Measurements from ENCODE around the gene MARVELD1.
"Not testable (repeated sequence)": the region's sequence is repeated elsewhere in the genome, so short reads cannot be mapped to it uniquely, and the experiment has no call there.

MARVELD1 gene

DNA sequence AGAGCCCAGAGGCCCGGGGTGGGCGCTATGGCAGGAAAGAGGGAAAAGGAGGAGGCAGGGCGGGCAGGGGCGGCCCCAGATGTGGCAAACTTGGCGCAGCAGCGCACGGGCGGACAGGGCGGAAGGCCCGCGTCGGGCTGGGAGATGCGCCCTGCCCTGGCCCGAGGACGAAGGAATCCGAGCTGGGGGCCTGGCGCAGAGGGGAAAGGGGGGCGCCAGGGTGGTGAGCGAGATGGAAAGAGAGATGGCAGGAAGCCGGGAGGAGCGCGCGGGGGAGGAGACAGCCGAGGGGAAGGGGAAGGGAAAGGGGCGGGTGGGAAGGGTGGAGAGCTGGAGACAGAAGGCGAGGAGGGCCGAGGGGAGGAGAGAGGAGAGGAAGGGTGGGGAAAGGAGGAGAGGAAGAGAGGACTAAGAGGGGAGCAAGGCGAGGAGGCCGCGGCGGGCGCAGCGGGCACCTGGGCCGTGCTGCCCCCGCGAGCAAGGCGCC is at the start of gene MARVELD1:
TSS of gene MARVELD1 (plus strand) at position 392 of the 487 bp plus-strand sequence. CDS start 147 bp downstream, outside the sequence.
- no peak for DNase-seq

DNA sequence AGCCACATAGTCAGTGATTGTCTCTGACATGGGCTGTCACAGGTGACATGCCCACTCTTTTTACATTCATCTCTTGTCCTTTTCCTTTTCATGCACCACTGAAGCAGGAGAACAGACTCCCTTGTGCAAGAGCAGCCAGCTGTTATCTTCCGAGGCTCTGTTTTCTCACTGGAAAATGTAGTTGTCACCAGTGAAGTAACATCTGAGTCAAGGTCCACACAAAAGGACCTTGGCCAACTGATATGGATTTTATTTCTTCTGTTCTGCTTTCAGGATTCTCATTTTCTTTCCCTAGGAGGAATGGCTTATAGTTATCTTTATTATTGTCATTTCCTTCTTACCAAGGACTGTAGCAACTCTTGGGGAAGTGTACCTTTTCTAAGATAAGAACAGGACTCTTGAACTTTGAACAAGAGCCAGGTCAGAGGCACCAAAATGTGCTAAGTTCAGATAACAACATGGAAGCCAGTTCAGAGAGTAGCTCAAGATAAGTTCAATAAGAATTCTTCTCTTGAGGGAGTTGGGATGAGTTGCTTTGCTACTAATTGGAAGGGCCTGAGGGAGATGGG is 49.2 kb upstream of the MARVELD1 start:
- DNase-seq, result no peak

DNA sequence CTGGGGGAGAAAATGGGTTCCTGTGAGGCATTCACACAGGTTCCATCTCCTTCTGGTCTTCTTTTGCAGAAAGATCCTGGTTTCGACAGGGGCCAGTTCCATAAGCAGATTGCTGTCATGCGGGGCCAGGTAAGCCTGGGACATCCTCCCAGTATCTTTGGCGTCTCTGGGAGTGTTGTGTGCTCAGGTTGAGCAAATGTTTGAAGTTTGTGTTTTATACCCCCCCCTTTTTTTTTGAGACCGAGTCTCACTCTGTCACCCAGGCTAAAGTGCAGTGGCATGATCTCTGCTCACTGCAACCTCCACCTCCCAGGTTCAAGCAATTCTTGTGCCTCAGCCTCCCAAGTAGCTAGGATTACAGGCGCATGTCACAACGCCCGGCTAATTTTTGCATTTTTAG is 46.5 kb upstream of the MARVELD1 start:
- no peak for DNase-seq

DNA sequence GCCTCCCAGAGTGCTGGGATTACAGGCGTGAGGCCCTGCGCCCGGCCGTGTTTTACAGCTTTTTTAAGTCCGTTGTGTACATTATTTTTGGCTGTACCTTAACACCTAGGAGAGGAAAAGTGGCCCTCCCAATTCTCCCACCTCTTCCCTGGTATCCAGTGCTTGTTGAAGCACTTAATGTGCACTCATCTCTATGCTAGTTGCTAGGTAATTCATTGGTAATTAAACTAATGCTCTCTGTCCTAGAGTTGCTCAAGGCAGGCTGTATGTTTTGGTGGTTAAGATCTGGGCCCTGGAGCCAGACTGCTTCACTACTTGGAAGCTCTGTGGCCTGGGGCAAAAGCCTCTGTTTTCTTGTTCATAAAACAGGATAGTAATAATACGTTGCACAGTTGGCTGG is 46.1 kb upstream of the MARVELD1 start:
- DNase-seq, result no peak

DNA sequence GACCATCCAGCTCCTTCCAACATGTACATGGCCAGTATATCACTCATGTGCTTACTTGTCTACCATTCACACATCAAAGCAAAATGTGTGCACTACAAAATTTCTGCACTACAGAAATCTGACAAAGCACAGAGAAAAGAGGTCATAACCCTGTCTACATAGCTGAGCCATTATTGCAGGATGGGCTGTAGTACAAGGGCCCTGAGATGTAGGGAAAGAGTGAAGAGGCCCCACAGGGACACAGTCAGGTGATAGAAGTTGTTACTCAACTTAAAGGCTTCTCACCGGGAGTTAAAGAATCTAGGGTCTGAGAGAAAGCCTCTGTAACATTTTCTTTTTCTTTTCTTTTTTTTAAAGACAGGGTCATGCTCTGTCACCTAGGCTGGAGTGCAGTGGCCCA is 44.0 kb upstream of the MARVELD1 start:
- no peak for DNase-seq

DNA sequence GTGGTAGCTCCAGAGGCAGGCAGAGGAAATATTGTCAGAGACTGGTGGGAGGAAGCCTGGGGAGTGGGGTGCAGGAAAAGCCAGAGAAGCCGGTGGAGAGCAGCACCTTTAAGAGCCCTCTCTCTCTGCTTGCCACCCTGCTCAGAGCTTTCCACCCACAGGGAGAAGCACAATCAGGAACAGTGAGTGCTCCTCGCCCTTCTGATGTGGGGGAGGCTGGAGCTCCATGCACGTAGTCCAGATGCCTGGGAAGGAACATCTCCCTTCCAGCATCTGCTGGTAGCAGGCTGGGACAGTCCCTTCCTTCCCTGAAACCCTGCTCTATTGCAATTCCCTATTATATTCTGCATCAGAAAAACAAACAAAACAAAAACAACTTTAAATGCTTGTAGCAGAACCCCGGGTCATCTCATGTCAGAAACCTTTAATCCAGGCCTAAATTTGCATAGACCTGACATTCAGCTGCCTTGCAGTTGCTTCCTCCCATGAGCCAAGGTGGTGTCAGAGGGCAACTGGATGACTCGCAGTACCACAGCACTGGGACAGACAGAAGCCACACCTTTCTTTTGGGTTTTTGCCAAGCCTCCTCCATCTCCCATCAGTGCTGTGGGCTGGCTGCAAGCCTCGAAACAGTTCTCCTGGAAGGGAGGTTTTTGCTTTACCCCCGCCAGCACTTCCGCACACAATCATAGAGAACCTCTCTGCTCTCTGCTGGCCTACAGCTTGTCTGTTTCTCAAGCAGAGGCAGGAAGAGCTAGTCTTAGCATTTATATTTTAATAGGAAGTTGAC is 39.6 kb upstream of the MARVELD1 start:
- no peak for DNase-seq

DNA sequence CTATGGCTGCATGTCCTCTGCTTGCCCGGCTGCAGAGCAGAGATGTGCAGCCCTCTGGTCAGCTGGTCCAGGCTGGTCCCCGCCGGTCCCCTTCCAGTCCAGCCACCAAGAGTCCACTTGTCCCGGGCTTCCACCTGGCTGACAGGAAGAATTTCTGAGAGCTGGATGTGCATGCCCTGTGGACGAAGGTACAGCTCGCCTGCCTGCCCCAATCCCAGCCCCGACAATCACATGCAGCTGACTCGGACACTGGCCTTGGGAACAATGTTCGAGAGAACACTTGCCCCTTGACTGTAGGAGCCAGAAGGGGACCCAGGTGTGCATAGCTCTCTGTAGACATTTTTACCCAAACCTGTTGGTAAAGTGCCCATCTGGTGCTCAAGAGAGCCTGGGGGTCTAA is 38.3 kb upstream of the MARVELD1 start:
- no peak for DNase-seq

DNA sequence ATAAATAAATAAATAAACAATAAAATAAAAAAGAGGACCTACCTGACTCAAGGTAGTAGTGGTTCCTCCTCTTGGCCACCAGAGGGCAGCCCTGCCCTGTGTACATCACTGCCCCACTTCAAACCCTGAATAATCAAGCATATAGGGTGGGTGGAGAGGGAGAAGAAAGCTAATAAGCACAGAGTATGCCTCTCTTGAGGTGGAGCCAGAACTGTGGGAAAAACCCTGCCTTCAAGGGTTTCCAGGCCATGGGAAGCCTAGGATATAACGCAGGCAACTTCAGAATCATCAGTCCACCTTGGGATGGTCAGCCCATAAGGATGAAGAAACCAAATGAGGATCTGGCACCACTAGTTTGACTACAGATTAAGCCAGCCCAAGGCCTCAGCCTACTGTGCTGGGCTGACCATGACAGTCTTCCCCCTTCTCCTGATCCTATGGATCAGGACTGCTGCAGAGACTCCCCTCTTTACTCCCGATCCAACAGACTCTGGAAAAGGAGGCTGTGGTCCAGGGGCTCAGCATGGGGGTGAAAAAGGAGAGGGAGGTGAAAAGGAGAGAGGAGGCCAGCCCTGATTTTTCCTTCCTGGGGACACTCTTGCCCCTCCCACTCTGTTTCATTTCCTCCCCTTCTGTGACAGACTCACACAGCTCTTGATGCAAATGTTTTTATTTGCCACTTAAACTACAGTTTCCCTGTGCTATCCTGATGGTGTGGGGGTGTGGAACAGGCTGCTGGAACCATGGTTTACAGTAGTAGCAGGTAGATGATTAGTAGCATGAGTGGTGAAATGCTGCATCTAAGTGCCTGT is 36.6 kb upstream of the MARVELD1 start:
- peak; percentile 5 for DNase-seq

DNA sequence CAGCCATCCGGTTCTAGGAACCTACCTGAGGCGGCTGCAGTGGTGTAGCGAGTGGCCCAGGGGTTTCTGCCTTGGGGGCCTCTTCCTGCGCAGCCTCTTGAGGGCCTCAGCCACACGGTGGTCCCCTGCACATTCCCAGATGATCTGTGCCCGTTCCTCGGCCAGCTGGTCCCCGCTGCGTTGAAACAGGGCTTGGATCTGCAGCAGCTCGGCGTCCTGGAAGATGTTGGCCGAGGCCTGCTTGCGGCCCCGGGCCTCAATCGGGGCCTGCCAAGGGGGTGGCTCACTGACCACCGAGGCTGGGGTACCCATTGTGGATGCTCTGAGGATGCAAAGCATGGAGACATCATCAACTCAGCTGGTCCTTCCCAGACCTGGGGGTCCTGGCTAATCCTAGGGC is 33.9 kb upstream of the MARVELD1 start:
- DNase-seq, result no peak

DNA sequence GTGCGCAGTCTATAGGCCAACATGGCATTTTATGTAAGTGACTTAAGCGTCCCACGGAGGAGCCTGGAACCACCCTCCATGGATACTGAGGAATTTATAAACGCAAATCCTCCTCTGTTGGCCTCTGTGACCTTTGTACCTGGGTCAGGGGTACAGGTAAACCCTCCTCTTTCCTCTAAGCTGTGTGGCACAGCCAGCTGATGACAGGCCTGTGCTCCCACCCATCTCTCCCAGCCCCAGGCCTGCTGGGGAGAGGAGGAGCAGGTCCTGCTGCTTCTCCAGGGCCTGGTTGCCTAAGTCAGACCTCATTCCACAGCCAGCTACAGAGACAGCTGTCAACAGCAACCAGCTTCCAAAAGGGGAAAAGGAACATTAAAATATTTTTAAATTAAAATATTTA is 31.5 kb upstream of the MARVELD1 start:
- DNase-seq, result no peak

DNA sequence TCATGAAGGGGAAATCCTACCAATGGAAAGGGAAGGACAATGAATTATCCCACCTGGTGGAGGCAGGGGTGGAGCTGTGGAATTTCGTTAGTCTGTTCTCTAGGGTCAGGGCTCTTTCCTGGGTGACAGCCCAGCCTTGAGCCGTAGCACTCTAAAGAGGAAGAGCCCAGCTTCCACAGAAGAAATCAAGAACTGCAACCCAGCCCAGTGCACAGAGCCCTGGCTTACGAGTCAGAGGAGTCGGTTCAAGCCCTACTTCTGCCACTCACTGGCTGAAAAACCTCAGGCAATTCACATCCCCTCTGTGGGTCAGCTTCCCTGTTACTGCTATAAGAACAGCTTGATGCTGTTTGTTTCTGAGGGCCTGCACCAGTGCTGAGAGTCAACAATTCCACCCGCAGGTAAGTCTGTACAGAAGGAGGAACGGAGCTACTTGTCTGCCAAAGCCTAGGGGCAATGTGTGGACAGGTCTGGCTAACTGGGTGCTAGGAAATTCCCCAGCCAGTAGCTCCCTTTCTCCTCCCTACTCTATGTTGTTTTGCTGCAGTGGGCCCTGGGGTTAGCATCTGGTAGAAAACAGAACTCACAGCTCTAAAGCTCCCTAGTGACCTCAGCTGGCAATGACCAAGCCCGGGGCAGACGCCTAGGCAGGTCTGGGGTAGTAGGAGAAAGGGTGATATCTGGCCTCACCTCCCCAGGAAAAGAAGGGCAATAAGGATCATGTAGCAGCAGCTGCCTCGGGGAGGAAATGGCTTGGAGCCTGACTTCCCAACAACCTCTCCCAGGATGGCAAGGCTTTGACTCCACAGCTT is 29.8 kb upstream of the MARVELD1 start:
- DNase-seq, result no peak

DNA sequence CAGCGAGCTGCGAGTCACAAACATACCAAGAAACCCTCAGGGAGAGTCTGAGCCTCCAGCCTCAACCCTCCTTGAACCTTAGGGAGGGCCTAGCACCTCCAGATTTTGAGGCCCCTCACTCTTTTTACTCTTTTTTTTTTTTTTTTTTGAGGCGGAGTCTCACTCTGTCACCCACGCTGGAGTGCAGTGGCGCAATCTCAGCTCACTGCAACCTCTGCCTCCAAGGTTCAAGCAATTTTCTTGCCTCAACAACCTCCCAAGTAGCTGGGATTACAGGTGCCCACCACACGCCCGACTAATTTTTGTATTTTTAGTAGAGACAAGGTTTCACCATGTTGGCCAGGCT is 29.2 kb upstream of the MARVELD1 start:
- not testable (repeated sequence) for DNase-seq

DNA sequence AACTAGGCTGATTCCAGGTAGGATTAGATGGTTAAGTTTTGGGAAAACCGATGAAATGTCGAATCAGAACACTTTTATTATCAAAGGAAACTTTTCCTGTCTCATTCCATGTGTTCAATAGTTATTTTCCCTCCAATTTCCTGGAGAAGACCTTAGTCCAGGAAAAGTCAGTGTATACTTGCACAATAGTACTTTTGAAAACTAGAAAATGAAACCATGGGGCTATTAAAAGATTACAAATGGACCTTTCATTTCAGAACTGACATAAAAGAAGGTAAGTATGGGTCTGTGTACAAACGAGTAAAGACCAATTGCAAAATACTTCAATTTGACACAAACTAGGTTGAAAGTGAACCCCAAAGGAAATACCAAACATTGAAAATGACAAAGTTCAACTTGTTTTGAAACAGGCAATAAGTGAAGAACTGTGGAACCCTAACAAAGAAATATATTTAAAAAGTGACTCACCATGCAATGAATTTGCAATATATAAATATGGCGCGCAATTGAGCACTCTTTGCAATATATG is 28.6 kb upstream of the MARVELD1 start:
- DNase-seq, result no peak

DNA sequence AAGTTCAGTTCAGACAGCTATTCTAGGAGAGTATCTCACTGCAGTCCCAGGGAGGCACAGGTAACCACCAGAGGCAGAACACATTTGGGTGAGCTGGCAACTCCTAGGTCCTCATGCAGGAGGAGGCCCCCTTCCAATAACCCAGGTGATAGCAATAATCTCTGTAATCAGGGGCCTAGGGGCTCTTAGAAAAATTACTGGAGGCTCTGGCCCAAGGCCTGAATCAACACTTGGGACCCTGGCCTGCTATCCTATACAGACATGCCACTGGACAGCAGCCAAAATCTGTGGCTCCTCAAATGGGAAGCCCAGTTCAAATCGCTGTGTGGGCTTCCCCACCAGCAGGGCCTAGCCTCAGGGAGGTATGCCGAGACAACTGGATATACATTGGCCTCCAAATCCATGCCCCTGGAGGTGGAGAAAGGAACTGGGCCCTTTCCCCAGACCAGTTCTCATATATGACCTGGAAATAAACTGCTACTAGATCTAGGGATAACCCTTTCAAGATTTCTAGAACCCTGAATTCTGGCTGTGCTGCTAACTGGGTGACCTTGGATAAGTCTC is 28.1 kb upstream of the MARVELD1 start:
- DNase-seq, result no peak

DNA sequence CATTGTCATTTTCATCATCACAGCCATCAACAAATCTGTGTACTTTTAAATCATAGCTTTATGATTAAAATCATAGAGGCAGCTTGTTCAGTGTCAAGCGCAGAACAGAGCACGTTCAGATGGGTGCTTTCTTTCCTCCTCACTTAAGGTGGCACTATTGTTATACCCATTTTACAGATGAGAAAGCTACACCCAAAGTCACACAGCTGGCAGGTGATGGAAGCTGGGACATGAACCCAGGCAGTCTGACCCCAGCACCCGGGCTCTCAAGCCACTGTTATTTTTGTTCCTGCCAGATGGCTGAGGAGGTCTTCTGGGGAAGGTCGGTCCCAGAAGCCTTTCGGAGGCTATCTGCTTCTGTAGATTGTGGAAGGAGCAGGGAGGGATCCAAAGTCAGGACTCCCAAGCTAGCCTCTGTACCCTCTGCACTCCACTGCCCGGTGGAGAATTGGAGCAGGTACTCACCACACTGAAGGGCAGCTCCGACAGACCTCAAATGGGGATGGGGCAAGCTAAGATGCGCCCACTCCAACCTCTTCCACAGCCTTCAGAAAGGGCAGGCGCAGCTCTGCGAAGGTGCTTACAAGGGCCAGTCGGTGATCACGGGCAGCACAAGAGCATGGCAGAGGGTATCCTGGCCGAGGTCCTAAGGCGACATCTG is 27.1 kb upstream of the MARVELD1 start:
- DNase-seq, result no peak

DNA sequence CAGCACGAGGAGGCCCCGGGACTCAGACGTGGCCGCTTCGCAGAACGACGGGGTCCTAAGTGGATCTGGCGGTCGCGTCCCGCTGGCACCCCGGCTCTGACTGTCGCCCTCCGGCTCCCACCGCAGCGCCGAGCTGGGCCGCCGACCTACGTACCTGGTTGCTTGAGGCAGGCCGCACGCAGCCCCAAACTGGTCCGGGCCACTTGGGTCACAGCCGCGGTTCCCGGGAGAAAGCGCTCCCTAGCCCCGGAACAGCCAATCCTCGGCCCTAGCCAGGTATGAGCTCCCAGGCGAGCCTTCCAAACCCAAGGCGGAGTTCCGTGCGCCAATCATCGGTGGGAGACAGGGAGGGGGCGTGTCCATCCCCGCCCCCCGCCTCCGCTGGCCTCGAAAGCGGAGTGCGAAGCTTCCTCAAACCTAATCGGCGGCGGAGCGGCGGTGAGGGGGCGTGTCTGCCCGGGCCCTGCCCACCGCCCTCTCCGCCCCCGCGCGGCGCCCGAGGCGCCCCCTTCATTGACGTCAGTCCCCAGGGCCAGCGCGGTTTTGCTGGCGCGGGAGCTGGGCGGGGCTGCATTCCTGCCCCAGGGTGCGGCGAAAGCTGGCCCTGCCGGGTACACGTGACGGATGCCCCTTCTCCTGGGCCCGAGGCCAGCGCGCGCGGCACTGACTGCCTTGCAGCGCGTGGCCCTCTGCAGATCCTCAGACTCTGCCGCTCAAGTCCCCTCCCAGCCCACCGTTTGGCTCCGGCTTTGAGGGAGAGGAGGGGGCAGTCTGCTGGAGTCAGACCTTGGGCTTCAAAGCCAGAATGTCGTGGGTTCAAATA is 26.4 kb upstream of the MARVELD1 start, which contains the start of gene AVPI1:
TSS of gene AVPI1 (minus strand) at position 280 of the 823 bp plus-strand sequence. CDS start 7,336 bp downstream, outside the sequence.
- DNase-seq, result peak; percentile 90

DNA sequence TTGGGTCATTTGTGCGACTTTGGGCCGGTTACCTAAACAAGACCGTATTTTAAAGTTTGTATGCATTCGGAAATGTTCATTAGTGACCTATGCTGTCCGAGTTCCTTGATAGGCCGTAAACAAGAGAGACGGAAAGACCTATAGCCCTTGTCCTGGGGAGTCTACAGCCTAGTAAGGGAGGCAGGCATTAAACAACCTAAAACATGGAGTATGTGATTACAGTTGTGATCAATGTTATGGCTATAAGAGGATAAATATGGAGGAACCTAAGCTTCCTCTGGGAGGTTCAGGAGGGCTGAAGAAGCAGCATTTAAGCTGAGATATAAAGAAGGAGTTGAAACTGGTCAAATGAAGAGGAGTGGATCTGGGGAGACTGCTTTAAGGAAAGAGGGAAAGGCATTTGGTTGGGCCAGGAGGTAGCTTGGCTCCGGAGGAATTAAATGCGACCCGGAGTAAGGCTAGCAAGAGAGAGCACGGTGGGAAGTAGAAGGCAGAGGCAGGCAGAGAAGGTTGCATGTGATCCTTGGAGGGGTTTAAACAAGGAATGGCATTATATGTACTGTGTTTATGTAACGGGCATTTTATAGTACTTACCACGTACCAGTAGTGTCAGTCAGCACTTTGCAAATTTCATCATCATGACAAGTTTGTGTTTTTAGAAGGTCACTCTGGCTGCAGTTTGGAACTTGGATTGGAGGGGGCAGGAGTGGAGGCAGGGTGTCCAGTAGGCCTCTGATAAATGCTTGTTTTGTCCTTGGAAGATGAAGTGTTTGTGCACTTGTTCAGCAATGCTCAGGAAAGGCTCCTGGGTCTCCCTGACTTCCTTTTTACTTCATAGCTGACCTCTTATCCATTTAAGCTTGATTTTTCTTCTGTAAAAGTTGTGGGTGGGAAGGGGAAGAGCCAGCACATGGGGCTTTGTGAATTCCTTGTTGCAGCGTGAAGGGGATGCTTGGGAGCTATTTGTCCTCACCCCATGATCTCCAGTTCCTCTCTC is 25.4 kb upstream of the MARVELD1 start:
- DNase-seq, result no peak

DNA sequence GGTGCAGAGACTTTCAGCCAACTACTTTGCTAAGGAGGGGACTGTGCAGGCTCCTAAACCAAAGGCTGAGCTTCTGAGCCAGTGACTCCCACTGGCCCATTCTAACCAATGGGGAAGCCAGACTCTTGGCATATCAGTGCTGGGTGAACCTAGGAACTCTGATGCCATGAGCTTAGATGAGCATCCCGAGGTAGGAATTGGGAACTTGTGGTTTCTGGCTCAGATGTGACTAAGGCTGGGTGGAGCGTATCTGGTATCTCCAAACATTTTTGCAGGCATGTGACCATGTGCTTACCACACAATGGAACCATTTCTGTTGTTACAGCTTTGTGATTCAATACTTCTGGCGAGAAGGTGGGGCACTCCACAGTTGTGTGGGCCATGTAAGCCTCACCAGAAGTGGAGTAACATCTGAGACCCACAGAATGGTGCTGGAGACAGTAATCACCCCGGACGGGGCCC is 23.9 kb upstream of the MARVELD1 start:
- no peak for DNase-seq

DNA sequence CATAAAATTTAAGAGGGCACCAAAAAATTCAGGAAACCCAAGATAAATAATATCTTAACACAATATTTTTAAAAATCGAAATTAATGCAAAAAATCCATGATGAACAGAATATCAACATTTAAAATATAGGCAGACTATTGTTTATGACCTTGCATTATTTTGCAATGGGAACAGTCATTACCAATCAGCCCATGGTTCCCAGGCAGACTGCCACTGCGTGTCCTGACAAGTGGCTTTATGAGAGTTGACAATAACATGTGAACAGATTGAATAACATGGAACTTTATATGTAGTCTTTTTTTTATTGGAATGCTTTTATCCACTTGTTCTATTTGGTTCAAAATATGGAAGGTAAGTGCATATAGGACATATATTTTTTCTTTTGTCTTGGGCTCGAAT is 23.4 kb upstream of the MARVELD1 start:
- DNase-seq, result no peak
